Heart right ventricle (tissue), 16 donors: ENCODE measurements around the gene HMGXB3. TPM values are rescaled to one million over a fixed set of nuclear protein-coding genes. Genes with fewer than 3 reads are reported as not detected.

Experiments
- ATAC-seq, 8 donors: fragments of 200-7000 bp; cut with Tn5 transposase; one replicate each; pipeline ENCODE4 v1.9.1; 2020; ENCODE audit warnings: mild to moderate bottlenecking in 8 of 8, moderate library complexity in 8 of 8, moderate number of reproducible peaks in 1 of 8
- DNase-seq, 2 donors: peaks; one replicate each; pipeline ENCODE4 v3.0.0-alpha.2; 2020
- H3K27ac ChIP-seq, 10 donors: fragments of 200-600 bp; sonication (generic) in 2 of 10; one replicate each; pipeline versions ENCODE4 v1.5.0 to v1.8.0; 2020 to 2022; ENCODE audit warnings: mild to moderate bottlenecking in 3 of 10
- H3K27me3 ChIP-seq, 7 donors: fragments of 200-600 bp; one replicate each; pipeline ENCODE4 v1.8.0; 2021 to 2022; ENCODE audit warnings: mild to moderate bottlenecking in 2 of 7
- H3K36me3 ChIP-seq, 9 donors: fragments of 200-600 bp; sonication (generic) in 1 of 9; one replicate each; pipeline versions ENCODE4 v1.5.0 to v1.8.0; 2020 to 2022; ENCODE audit warnings: mild to moderate bottlenecking in 2 of 9
- H3K4me1 ChIP-seq, 9 donors: fragments of 200-600 bp; sonication (generic) in 1 of 9; one replicate each; pipeline versions ENCODE4 v1.5.0 to v1.8.0; 2020 to 2022; ENCODE audit warnings: mild to moderate bottlenecking in 4 of 9
- H3K4me3 ChIP-seq, 10 donors: fragments of 200-600 bp; sonication (generic) in 2 of 10; one replicate each; pipeline versions ENCODE4 v1.5.0 to v1.8.0; 2020 to 2022; ENCODE audit warnings: mild to moderate bottlenecking in 7 of 10, moderate library complexity in 2 of 10
- H3K9me3 ChIP-seq, 11 donors: fragments of 200-600 bp in 10 of 11; sonication (generic) in 2 of 11; one replicate each; pipeline versions ENCODE4 v1.5.0 to v1.8.0; 2013 to 2022; ENCODE audit warnings: mild to moderate bottlenecking in 2 of 11, control low read depth in 1 of 11, moderate library complexity in 1 of 11
- CTCF ChIP-seq, 9 donors: fragments of 200-600 bp; sonication (generic) in 2 of 9; IDR thresholded peaks; one replicate each; pipeline versions ENCODE4 v1.5.0 to v1.8.0; 2021 to 2022; ENCODE audit warnings: antibody characterized with exemption in 9 of 9, mild to moderate bottlenecking in 5 of 9, moderate library complexity in 1 of 9
- WGBS, 2 donors: extraction: QIAGEN DNeasy Blood & Tissue Kit; methylation state at CpG; one replicate each; pipeline ENCODE4 v1.1.7; 2013; ENCODE audit warnings: inconsistent platforms in 1 of 2; 5-methylcytosine and 5-hydroxymethylcytosine counted together
- intact Hi-C, 10 donors: fragments of 100-400 bp; cut with DNase I; formaldehyde crosslinking; loops; one replicate each; pipeline versions ENCODE4 v1.11.1 to v1.14.2; 2022
- polyA plus RNA-seq, 2 donors: library from polyadenylated mRNA; stranded (reverse); fragments of 200-250 nt; gene quantifications; one replicate each; pipeline ENCODE4 v1.2.3, GENCODE V29; 2013
- total RNA-seq, 10 donors: library from RNA; stranded (reverse); fragmentation: NEBNext Ultra II Directional in 3 of 10; extraction: Animal tissue kit (Norgen Biotek cat#: 25700) in 3 of 10; gene quantifications; one replicate each; pipeline versions ENCODE4 v1.2.1 to v1.2.4, GENCODE V29; 2021 to 2023
- donor health status: Arrhythmogenic right ventricular cardiomyopathy.
- donor health status: ischemic (EF 13 %, LVEDD 7.1; RV severe dilation, severe dysfunction).
- donor health status: healthy with polysubstance abuse.
- donor health status: DM: no; HTN: yes; CAD: no.
- donor health status: DM: no; HTN: no; CAD: no.
- donor health status: ischemic (EF 25% LVEDD 6.9; RV normal size, moderate dysfunction).
- donor health status: ischemic (EF 25% LVEDD 5.7; RV mildly dilated, moderate dysfunction).
- donor health status: healthy.
- donor health status: DM: yes; HTN: yes; CAD: no.
- donor health status: Ischemic cardiomyopathy.
- donor health status: ischemic (EF 35%, LVEDD 5.7; RV mildly dilated, moderate dysfunction).
- donor health status: nonischemic (EF 11% LVEDD 7.7; RV severe dilation, severe dysfunction).
- donor health status: DM: yes; HTN: yes; CAD: no.
- donor health status: PGD.
- donor health status: ischemic (EF 29% LVEDD 5.4; RV normal size, mild dysfunction).
- donor health status: nonischemic (EF 23%, LVEDD 6.1; RV moderate dilation, normal function).

HMGXB3 gene
- total and polyA plus RNA-seq, 12 donors, result 12.7 to 17.9 (median 14.9) TPM

- peaks cover 0 to 100% (median 64%) of the 10 kb centered on the region in 9 donors for H3K36me3 ChIP-seq
- no peak for DNase-seq
- intact Hi-C loops, result loop anchor here in 3 of 10 donors (10.0 kb wide), 1 partner anchor 179 kb away; no protein-coding TSS in a partner anchor
- ATAC-seq, result no peak
- TF ChIP-seq CTCF (IDR thresholded peaks at IDR 0.05), result no peak
- 84 to 90% methylated on average over 7 of the region's 7 CpGs for WGBS, 2 donors
- no peak overlapping the region for H3K4me3 ChIP-seq
- no peaks in the 10 kb centered on the region for H3K27me3 ChIP-seq
- peaks cover 0 to 22% (median 10%) of the 10 kb centered on the region in 9 donors for H3K4me1 ChIP-seq
- H3K27ac ChIP-seq, result no peak overlapping the region
- H3K9me3 ChIP-seq, result no peaks in the 10 kb centered on the region
Observed at GRCh38 chr5:150035139-150035895, 34.8 kb downstream of the HMGXB3 start.

GRCh38 chr5:150036513-150036912 lies 36.0 kb downstream of the HMGXB3 start:
- Histone ChIP-seq H3K4me3 (no peak overlapping the region), H3K36me3 (peaks cover 1 to 100% (median 67%) of the 10 kb centered on the region in 9 donors), H3K27me3 (no peaks in the 10 kb centered on the region), H3K9me3 (no peaks in the 10 kb centered on the region), H3K4me1 (peaks cover 0 to 21% (median 10%) of the 10 kb centered on the region in 9 donors), H3K27ac (peak overlapping the region in 3 of 10 donors; percentile 23 to 56 (median 40))
- 48 to 53% methylated on average over 9 of the region's 9 CpGs for whole genome bisulfite sequencing, 2 donors
- TF ChIP-seq CTCF (IDR thresholded peaks at IDR 0.05), result no peak
- DNase-seq (peak in 1 of 2 donors; percentile 36), ATAC-seq (peak; percentile 70 to 95 (median 80))
- intact Hi-C loops, result loop anchor here in 3 of 10 donors (10.0 kb wide), 1 partner anchor 178 kb away; no protein-coding TSS in a partner anchor

- Histone ChIP-seq H3K9me3 (no peaks in the 10 kb centered on the region), H3K4me3 (no peak overlapping the region), H3K36me3 (peaks cover 0 to 100% (median 53%) of the 10 kb centered on the region in 9 donors), H3K27me3 (no peaks in the 10 kb centered on the region), H3K4me1 (peaks cover 0 to 41% (median 20%) of the 10 kb centered on the region in 9 donors), H3K27ac (no peak overlapping the region)
- intact Hi-C loops, result loop anchor here in 3 of 10 donors (10.0 kb wide), 1 partner anchor 176 kb away; no protein-coding TSS in a partner anchor
- DNase-seq, result no peak
- WGBS, 2 donors, result 64 to 77% methylated on average over 2 of the region's 2 CpGs
- no peak for TF ChIP-seq CTCF (IDR thresholded peaks at IDR 0.05)
- ATAC-seq, result no peak
Observed at GRCh38 chr5:150038547-150038946, 38.0 kb downstream of the HMGXB3 start.

- intact Hi-C loops, result loop anchor here in 3 of 10 donors (10.0 kb wide), 1 partner anchor 172 kb away; no protein-coding TSS in a partner anchor
- WGBS, 2 donors, result 54 to 61% methylated on average over 3 of the region's 3 CpGs
- peaks cover 0 to 100% (median 34%) of the 10 kb centered on the region in 9 donors for H3K36me3 ChIP-seq
- H3K9me3 ChIP-seq, result no peaks in the 10 kb centered on the region
- no peaks in the 10 kb centered on the region for H3K27me3 ChIP-seq
- peak; percentile 61 to 89 (median 80) for ATAC-seq
- DNase-seq, result no peak
- H3K27ac ChIP-seq, result peak overlapping the region in 6 of 10 donors; percentile 31 to 72 (median 64)
- H3K4me1 ChIP-seq, result peaks cover 0 to 46% (median 34%) of the 10 kb centered on the region in 9 donors
- TF ChIP-seq CTCF (IDR thresholded peaks at IDR 0.05), result no peak
- no peak overlapping the region for H3K4me3 ChIP-seq
Observed at GRCh38 chr5:150042459-150042858, 41.9 kb downstream of the HMGXB3 start.
